Loucy (cell line): ENCODE results near the gene CNKSR1.

ENCODE experiments used
- H2AFZ ChIP-seq: fragments of 200-600 bp; sonication (generic); 2 replicates; pipeline ENCODE4 v1.6.0; 2016; ENCODE audit warnings: antibody characterized with exemption, mild to moderate bottlenecking, low read length, moderate library complexity
- H3F3A ChIP-seq: fragments of 200-600 bp; 2 replicates; pipeline ENCODE4 v1.6.0; 2016; ENCODE audit warnings: antibody characterized with exemption, low read depth, mild to moderate bottlenecking
- H3K27me3 ChIP-seq: fragments of 200-600 bp; sonication (generic); 2 replicates; pipeline ENCODE4 v1.6.1; 2014; ENCODE audit warnings: low read length, mild to moderate bottlenecking; ENCODE audit not compliant: insufficient read depth, poor library complexity, severe bottlenecking
- H3K36me3 ChIP-seq: fragments of 200-600 bp; sonication (generic); 2 replicates; pipeline ENCODE4 v1.6.1; 2016; ENCODE audit warnings: low read length; ENCODE audit not compliant: insufficient read depth
- H3K4me1 ChIP-seq: fragments of 200-600 bp; sonication (generic); 2 replicates; pipeline ENCODE4 v1.5.1; 2014; ENCODE audit warnings: low read length, mild to moderate bottlenecking; ENCODE audit not compliant: insufficient read depth, poor library complexity, severe bottlenecking
- H3K4me2 ChIP-seq: fragments of 200-600 bp; sonication (generic); 2 replicates; pipeline ENCODE4 v1.6.0; 2014; ENCODE audit warnings: antibody characterized with exemption, low read length, low read depth, mild to moderate bottlenecking; ENCODE audit not compliant: poor library complexity, severe bottlenecking
- H3K4me3 ChIP-seq: fragments of 200-600 bp; sonication (generic); 2 replicates; pipeline ENCODE4 v1.5.1; 2014; ENCODE audit warnings: low read length, mild to moderate bottlenecking, mixed read lengths; ENCODE audit not compliant: poor library complexity, severe bottlenecking
- H3K79me2 ChIP-seq: fragments of 200-600 bp; sonication (generic); 2 replicates; pipeline ENCODE4 v1.6.1; 2014; ENCODE audit warnings: low read length; ENCODE audit not compliant: insufficient read depth
- H3K9ac ChIP-seq: fragments of 200-600 bp; sonication (generic); 2 replicates; pipeline ENCODE4 v1.6.0; 2014; ENCODE audit warnings: mild to moderate bottlenecking, low read depth, low read length, moderate library complexity; ENCODE audit not compliant: poor library complexity, severe bottlenecking
- H3K9me2 ChIP-seq: fragments of 200-600 bp; sonication (generic); replicated peaks from 2 replicates; pipeline ENCODE4 v1.6.1; 2016; ENCODE audit warnings: low read depth, low read length, mixed read lengths
- H3K9me3 ChIP-seq: fragments of 200-600 bp; sonication (generic); 2 replicates; pipeline ENCODE4 v1.6.1; 2014; ENCODE audit warnings: mild to moderate bottlenecking, antibody characterized with exemption, low read length, low read depth; ENCODE audit not compliant: insufficient read depth
- H4K20me1 ChIP-seq: fragments of 200-600 bp; sonication (generic); 2 replicates; pipeline ENCODE4 v1.6.0; 2014; ENCODE audit warnings: antibody characterized with exemption, low read length, mild to moderate bottlenecking; ENCODE audit not compliant: insufficient read depth, poor library complexity, severe bottlenecking
- CTCF ChIP-seq: fragments of 200-600 bp; sonication (generic); conservative IDR thresholded peaks from 2 replicates; pipeline ENCODE4 v1.5.1; 2014; ENCODE audit warnings: mild to moderate bottlenecking, antibody characterized with exemption, low read length
- EZH2phosphoT487 ChIP-seq: fragments of 200-600 bp; IDR thresholded peaks from 2 replicates; pipeline ENCODE4 v1.6.1; 2018; ENCODE audit warnings: antibody characterized with exemption, mild to moderate bottlenecking, moderate library complexity, borderline replicate concordance

CNKSR1 gene

GRCh38 chr1:26189751-26190275 lies 12.5 kb downstream of the CNKSR1 start:
- Histone ChIP-seq H3K79me2 (no peaks in the 10 kb centered on the region), H3K9me2 (no peaks in the 10 kb centered on the region), H3K4me2 (no peak overlapping the region), H3F3A (no peaks in the 10 kb centered on the region), H3K4me3 (no peak overlapping the region), H3K27me3 (no peaks in the 10 kb centered on the region), H3K9me3 (no peaks in the 10 kb centered on the region), H2AFZ (no peak overlapping the region), H4K20me1 (no peaks in the 10 kb centered on the region), H3K4me1 (peaks cover 12% of the 10 kb centered on the region), H3K9ac (no peak overlapping the region), H3K36me3 (no peaks in the 10 kb centered on the region)
- peak; percentile 52 for TF ChIP-seq CTCF
- TF ChIP-seq EZH2phosphoT487, result no peak

- Histone ChIP-seq H3F3A (no peaks in the 10 kb centered on the region), H3K4me1 (peaks cover 12% of the 10 kb centered on the region), H3K27me3 (no peaks in the 10 kb centered on the region), H3K9ac (no peak within 1 kb of the TSS), H3K9me2 (no peaks in the 10 kb centered on the region), H2AFZ (0 out of 2 replicates have a peak within 1 kb of the TSS, but pooled peaks have one; percentile 41), H4K20me1 (no peaks in the 10 kb centered on the region), H3K79me2 (no peaks in the 10 kb centered on the region), H3K36me3 (no peaks in the 10 kb centered on the region), H3K4me2 (peak within 1 kb of the TSS; percentile 67), H3K4me3 (no peak within 1 kb of the TSS), H3K9me3 (no peaks in the 10 kb centered on the region)
- TF ChIP-seq CTCF, result peak; percentile 30
- no peak for TF ChIP-seq EZH2phosphoT487
Measured at GRCh38 chr1:26190373-26190987, 13.2 kb downstream of the CNKSR1 start, which contains the start of gene CATSPER4. Gene CATSPER4 (plus strand): TSS chr1:26190602. CDS start chr1:26190628, 26 bp downstream.

GRCh38 chr1:26191739-26192138 lies 14.4 kb downstream of the CNKSR1 start:
- no peaks in the 10 kb centered on the region for H3K9me3 ChIP-seq
- H3F3A ChIP-seq, result no peaks in the 10 kb centered on the region
- TF ChIP-seq CTCF, result no peak
- peak overlapping the region; percentile 79; the same call in 1 of the 2 replicates for H2AFZ ChIP-seq
- no peaks in the 10 kb centered on the region for H3K79me2 ChIP-seq
- no peaks in the 10 kb centered on the region for H3K9me2 ChIP-seq
- peak overlapping the region; percentile 67 for H3K4me2 ChIP-seq
- H3K4me1 ChIP-seq, result peaks cover 12% of the 10 kb centered on the region
- no peak overlapping the region for H3K4me3 ChIP-seq
- H3K9ac ChIP-seq, result peak overlapping the region; percentile 15
- no peaks in the 10 kb centered on the region for H4K20me1 ChIP-seq
- H3K27me3 ChIP-seq, result no peaks in the 10 kb centered on the region
- H3K36me3 ChIP-seq, result no peaks in the 10 kb centered on the region
